ENCODE results near the gene MAD1L1.

The MAD1L1 gene

GRCh38 chr7:2072042-2072441 lies 160.7 kb downstream of the MAD1L1 start:
- TF ChIP-seq CTCF (IDR thresholded peaks at IDR 0.05; ENCODE audit: borderline replicate concordance, insufficient read depth, low read depth, low read length): no peak
- H3K4me3 ChIP-seq (ENCODE audit: low read depth, low read length): no peak overlapping the region

GRCh38 chr7:2071133-2071832 lies 161.5 kb downstream of the MAD1L1 start:
- no peak overlapping the region for H3K4me3 ChIP-seq (ENCODE audit: low read depth, low read length)
- TF ChIP-seq CTCF (IDR thresholded peaks at IDR 0.05; ENCODE audit: borderline replicate concordance, insufficient read depth, low read depth, low read length): no peak

- H3K4me3 ChIP-seq (ENCODE audit: low read depth, low read length): no peak overlapping the region
- no peak for TF ChIP-seq CTCF (IDR thresholded peaks at IDR 0.05; ENCODE audit: borderline replicate concordance, insufficient read depth, low read depth, low read length)
Observed at GRCh38 chr7:2070151-2070763, 162.5 kb downstream of the MAD1L1 start.

GRCh38 chr7:2069472-2069860 lies 163.3 kb downstream of the MAD1L1 start:
- no peak for TF ChIP-seq CTCF (IDR thresholded peaks at IDR 0.05; ENCODE audit: borderline replicate concordance, insufficient read depth, low read depth, low read length)
- no peak overlapping the region for H3K4me3 ChIP-seq (ENCODE audit: low read depth, low read length)

- no peak overlapping the region for H3K4me3 ChIP-seq (ENCODE audit: low read depth, low read length)
- peak; percentile 10; the same call in 1 of the 2 replicates for TF ChIP-seq CTCF (IDR thresholded peaks at IDR 0.05; ENCODE audit: borderline replicate concordance, insufficient read depth, low read depth, low read length)
Observed at GRCh38 chr7:2068693-2069471, 163.9 kb downstream of the MAD1L1 start.

- no peak for TF ChIP-seq CTCF (IDR thresholded peaks at IDR 0.05; ENCODE audit: borderline replicate concordance, insufficient read depth, low read depth, low read length)
Observed at GRCh38 chr7:2066251-2066919, 166.4 kb downstream of the MAD1L1 start.

More at GRCh38 chr7:2066251-2066919, 166.4 kb downstream of the MAD1L1 start:
- no peak overlapping the region for H3K4me3 ChIP-seq (ENCODE audit: low read depth, low read length)
